ENCODE measurements around the gene NOS1. TPM values are rescaled to one million over a fixed set of nuclear protein-coding genes. Genes with fewer than 3 reads are reported as not detected.
"Not testable (repeated sequence)": the region's sequence is repeated elsewhere in the genome, so short reads cannot be mapped to it uniquely, and the experiment has no call there.

The NOS1 gene
- total RNA-seq, 1 donor from 2014 or later, result 0.80 TPM

DNA sequence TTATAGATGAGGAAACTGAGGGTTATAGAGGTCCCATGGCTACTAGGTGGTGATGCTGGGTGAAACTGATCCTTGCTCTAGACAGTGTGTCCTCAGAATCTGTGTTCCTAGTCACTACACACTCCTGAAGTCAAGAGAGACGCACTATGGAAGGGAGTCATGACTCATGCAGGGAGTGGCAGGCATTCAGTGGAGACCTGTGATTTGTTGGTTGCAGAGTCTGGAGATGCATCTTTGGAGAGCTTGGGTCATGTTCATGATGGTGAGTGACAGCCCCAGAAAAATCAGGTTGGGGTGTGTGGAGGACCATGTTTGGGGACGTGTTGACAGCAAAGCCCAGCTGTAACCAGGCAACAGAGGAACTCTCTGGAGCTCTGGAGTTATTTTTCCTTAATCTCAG, 133.2 kb downstream of the NOS1 start:
- Mint-ChIP-seq H3K4me1 (no peaks in the 10 kb centered on the region), H3K27me3 (ENCODE audit: low read depth) (peaks cover 44% of the 10 kb centered on the region), H3K27ac (no peak overlapping the region), H3K4me3 (no peak overlapping the region), H3K9me3 (no peaks in the 10 kb centered on the region), H3K36me3 (no peaks in the 10 kb centered on the region)
- TF ChIP-seq CTCF (IDR thresholded peaks at IDR 0.05; ENCODE audit: unreplicated experiment), result no peak
- no peak for DNase-seq (ENCODE audit: low spot score in 2 of 2, unreplicated experiment in 2 of 2)

DNA sequence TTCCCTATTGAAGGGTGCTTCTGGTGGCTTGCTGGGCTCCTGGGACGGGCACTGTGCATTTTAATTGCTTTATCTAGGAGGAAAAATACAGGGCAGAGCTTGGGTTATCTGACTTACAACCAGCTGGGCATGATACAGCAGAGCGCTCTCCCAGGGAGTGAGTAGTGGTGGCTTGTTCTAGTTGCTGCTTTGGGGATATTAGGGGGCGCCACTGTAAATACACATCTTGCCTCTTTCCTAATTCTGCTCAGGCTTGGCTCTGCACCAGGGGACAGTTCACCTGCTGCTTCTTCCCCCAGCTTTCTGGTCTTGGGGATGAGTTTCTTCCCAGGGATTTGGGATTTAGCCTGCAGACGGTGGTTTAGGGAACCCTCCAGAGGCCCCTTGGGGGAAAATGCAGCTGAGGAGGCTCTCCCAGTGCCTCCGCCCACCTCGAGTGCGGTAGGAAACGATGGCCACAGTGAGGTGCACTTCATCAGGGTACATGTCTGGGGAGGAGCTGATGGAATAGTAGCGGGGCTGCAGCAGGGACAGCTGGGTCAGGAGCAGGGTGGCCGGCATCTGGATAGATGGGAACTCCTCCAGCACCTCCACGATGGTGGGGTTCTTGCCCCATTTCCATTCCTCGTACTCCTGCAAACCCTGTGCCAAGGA, 134.3 kb downstream of the NOS1 start:
- Mint-ChIP-seq H3K4me1 (no peaks in the 10 kb centered on the region), H3K36me3 (no peaks in the 10 kb centered on the region), H3K27ac (no peak overlapping the region), H3K27me3 (ENCODE audit: low read depth) (peaks cover 40% of the 10 kb centered on the region), H3K9me3 (no peaks in the 10 kb centered on the region), H3K4me3 (no peak overlapping the region)
- DNase-seq (ENCODE audit: low spot score in 2 of 2, unreplicated experiment in 2 of 2), result no peak
- TF ChIP-seq CTCF (IDR thresholded peaks at IDR 0.05; ENCODE audit: unreplicated experiment), result no peak

- Mint-ChIP-seq H3K27me3 (ENCODE audit: low read depth) (peaks cover 37% of the 10 kb centered on the region), H3K4me1 (no peaks in the 10 kb centered on the region), H3K4me3 (no peak overlapping the region), H3K9me3 (no peaks in the 10 kb centered on the region), H3K36me3 (no peaks in the 10 kb centered on the region), H3K27ac (no peak overlapping the region)
- no peak for DNase-seq (ENCODE audit: low spot score in 2 of 2, unreplicated experiment in 2 of 2)
- no peak for TF ChIP-seq CTCF (IDR thresholded peaks at IDR 0.05; ENCODE audit: unreplicated experiment)
Measured at GRCh38 chr12:117226505-117226904, 134.9 kb downstream of the NOS1 start.

- TF ChIP-seq CTCF (IDR thresholded peaks at IDR 0.05; ENCODE audit: unreplicated experiment), result no peak
- Mint-ChIP-seq H3K27ac (no peak overlapping the region), H3K36me3 (no peaks in the 10 kb centered on the region), H3K4me3 (no peak overlapping the region), H3K4me1 (no peaks in the 10 kb centered on the region), H3K27me3 (ENCODE audit: low read depth) (peaks cover 31% of the 10 kb centered on the region), H3K9me3 (no peaks in the 10 kb centered on the region)
- no peak for DNase-seq (ENCODE audit: low spot score in 2 of 2, unreplicated experiment in 2 of 2)
Measured at GRCh38 chr12:117225179-117225578, 136.2 kb downstream of the NOS1 start.

DNA sequence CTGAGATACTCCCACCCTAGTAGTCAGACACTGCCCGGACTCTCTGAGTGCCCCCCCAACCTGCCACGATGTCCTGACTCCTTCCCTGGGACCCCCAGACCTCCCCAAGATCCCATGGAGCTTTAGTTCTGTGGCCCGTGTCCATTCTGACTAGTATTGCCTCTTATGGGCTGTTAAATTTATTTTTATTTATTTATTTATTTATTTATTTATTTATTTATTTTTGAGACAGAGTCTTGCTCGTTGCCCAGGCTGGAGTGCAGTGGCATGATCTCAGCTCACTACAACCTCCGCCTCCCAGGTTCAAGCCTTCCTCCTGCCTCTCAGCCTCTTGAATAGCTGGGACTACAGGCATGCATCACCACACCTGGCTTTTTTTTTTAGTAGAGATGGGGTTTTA, 140.5 kb downstream of the NOS1 start:
- H3K36me3 Mint-ChIP-seq, H3K27ac Mint-ChIP-seq, H3K9me3 Mint-ChIP-seq: not testable (repeated sequence)

DNA sequence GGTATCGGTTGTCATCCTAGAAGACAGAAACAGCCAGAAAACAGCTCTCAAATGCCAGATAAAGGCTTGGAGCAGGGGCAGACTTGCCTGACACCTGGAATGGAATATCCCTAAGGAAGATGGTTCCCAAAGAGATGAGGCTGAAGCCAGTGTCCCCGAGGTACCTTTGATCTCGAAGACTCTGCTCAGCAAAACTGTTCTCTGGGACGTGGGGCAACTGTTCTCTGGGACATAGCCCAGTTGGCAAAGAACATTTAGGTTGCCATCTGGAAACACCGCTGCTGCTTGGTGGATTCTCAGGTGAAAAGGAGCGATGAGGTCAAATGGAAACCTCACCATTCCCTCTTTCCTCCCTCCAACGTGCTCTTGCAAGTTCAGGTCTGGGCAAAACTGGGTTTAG, 143.3 kb downstream of the NOS1 start:
- Mint-ChIP-seq H3K36me3 (no peaks in the 10 kb centered on the region), H3K4me3 (no peak overlapping the region), H3K4me1 (no peaks in the 10 kb centered on the region), H3K27ac (no peak overlapping the region), H3K9me3 (no peaks in the 10 kb centered on the region), H3K27me3 (ENCODE audit: low read depth) (peaks cover 58% of the 10 kb centered on the region)
- DNase-seq (ENCODE audit: low spot score in 2 of 2, unreplicated experiment in 2 of 2), result no peak
- no peak for TF ChIP-seq CTCF (IDR thresholded peaks at IDR 0.05; ENCODE audit: unreplicated experiment)

More for the DNA sequence above, 140.5 kb downstream of the NOS1 start:
- peaks cover 47% of the 10 kb centered on the region for H3K27me3 Mint-ChIP-seq (ENCODE audit: low read depth)
- not testable (repeated sequence) for H3K4me1 Mint-ChIP-seq; DNase-seq (ENCODE audit: low spot score in 2 of 2, unreplicated experiment in 2 of 2); H3K4me3 Mint-ChIP-seq

Measured in mesothelial cell of epicardium (in vitro differentiated cells).